Measurements from ENCODE around the gene ANAPC16. TPM values are rescaled to one million over a fixed set of nuclear protein-coding genes. Genes with fewer than 3 reads are reported as not detected.

ANAPC16 gene
- total RNA-seq, 2 experiments from 2014 or later: 72.1 to 75.1 TPM

DNA sequence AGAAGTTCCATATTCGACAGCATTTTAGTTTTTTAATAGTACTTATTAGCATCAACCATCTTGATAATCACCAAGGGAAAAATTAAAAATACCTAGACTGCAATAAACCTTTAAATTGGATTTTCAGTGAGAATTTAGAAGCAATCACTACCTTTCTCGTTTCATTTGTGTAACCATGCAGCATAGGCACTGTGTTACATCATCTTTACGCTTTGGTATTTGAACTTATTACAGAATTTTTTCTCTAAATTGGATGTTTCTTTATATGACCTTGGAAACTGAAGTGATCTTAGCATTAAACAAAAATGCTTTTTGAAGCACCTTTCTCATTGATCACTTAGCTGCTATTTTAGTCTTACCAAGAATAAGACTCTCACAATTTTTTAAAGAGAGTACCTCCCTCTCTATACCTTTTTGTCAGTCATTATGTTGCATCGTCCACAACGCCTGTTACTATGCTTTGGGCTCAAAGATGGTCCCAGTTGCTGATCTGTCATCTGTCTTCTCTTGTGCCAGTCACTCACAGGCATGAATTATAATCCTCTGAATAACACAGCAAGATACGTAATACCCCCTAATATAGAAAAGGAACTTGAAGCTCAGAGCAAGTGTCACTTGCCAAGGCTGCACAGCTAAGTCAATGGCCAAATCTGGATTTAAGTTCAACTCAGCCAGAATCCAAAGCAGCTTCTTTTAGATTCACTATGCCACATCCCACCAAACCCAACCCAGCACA lies 19.9 kb downstream of the ANAPC16 start:
- ChIA-PET CTCF (interaction anchor here (0.5 kb wide), 1 partner anchor 40 kb away, joined by 3 read pairs; no protein-coding TSS in a partner anchor), POLR2A (interaction anchor here (0.6 to 1.6 kb wide), 2 partner anchors 37 to 365 kb away, joined by 3 read pairs; no protein-coding TSS in a partner anchor)

DNA sequence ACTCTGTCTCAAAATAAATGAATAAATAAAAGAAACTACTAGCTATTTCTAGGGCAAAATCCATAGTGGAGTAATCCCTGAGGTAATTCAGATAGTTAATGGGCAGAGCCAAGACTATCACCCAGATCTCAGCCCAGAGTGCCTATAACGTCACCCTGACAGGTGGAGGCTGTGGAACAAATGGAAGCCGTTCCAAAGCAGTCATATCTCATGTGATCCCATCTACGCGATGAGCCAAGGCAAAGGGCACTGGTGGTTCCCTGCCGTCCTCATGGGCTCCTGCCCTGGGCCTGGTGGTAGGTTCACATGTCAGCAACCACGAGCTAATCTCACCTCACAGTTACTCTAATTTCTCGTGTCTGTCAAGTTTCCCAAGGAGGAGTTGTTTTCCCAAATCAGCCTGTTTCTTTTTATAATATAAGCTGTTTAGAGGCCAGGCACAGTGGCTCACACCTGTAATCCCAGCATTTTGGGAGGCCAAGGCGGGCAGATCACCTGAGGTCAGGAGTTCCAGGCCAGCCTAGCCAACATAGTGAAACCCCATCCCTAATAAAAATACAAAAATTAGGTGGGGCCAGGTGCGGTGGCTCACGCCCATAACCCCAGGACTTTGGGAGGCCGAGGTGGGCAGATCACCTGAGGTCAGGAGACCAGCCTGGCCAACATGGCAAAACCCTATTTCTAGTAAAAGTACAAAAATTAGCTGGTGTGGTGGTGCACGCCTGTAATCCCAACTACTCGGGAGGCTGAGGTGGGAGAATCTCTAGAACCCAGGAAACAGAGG lies 22.8 kb downstream of the ANAPC16 start:
- POLR2A ChIA-PET: no interaction called here

DNA sequence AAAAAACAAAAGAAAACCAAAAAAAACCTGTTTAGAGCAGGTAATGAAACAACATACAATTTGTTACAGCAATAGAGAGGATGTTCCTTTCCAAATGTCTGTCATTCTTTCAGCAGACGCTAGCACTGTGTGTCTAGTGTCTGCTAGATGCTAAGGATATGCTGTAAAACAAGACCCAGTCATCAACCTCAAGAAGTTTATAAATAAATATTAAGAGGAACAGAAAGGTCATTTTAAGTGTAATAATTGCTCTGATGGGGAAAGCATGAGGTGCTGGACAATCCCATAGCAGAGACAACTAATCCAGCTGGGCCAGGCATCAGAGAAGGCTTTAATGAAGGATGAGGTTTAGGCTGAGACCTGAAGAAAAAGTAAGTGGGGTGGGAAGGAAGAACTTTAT lies 23.6 kb downstream of the ANAPC16 start:
- POLR2A ChIA-PET: interaction anchor here (0.6 kb wide), 1 partner anchor 9 kb away, joined by 3 read pairs; no protein-coding TSS in a partner anchor

More for the DNA sequence above, 22.8 kb downstream of the ANAPC16 start:
- CTCF ChIA-PET: interaction anchor here (0.7 to 1.8 kb wide), 4 partner anchors 18 to 99 kb away, joined by 3 to 4 read pairs (median 4); partner anchors contain the start of gene DDIT4

DNA sequence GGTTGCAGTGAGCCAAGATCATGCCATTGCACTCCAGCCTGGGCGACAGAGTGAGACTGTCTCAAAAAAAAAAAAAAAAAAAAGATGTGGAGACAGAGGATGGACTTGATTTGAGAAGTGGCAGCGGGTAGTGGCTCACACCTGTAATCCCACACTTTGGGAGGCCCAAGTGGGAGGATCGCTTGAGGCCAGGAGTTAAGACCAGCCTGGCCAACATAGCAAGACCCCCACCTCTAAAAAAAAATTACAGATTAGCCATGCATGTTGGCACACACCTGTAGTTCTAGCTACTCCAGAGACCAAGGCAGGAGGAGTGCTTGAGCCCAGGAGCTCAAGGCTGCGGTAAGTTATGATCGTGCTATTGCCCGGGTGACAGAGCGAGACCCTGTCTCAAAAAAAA lies 24.6 kb downstream of the ANAPC16 start:
- CTCF ChIA-PET: interaction anchor here (0.6 to 1.8 kb wide), 3 partner anchors 38 to 348 kb away, joined by 3 to 4 read pairs (median 4); no protein-coding TSS in a partner anchor
- POLR2A ChIA-PET: no interaction called here

More for the DNA sequence above, 23.6 kb downstream of the ANAPC16 start:
- CTCF ChIA-PET: interaction anchor here (1.1 to 1.8 kb wide), 2 partner anchors 35 to 39 kb away, joined by 3 to 4 read pairs; partner anchors contain the start of gene DDIT4

DNA sequence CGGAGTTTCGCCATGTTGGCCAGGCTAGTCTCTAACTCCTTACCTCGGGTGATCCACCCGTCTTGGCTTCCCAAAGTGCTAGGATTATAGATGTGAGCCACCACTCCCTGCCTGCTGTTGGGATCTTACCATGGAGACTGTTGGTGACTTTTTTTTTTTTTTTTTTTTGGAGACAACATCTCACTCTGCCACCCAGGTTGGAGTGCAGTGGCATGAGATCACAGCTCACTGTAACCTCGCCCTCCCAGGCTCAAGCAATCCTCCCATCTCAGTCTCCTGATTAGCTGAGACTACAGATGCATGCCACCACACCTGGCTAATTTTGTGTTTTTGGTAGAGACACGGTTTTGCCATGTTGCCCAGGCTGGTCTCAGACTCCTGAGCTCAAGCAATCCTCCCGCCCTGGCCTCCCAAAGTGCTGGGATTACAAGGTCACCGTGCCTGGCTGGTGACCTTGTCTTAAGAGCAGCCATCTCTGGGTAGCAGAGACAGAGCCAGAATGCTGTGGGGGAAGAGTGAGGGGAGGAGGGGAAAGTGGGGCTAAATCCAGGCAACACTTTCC lies 26.0 kb downstream of the ANAPC16 start:
- POLR2A ChIA-PET: interaction anchor here (0.6 to 2.0 kb wide), 2 partner anchors 9 to 33 kb away, joined by 4 to 9 read pairs; partner anchors contain the start of gene DDIT4
- CTCF ChIA-PET: interaction anchor here (0.8 kb wide), 1 partner anchor 36 kb away, joined by 3 read pairs; no protein-coding TSS in a partner anchor

DNA sequence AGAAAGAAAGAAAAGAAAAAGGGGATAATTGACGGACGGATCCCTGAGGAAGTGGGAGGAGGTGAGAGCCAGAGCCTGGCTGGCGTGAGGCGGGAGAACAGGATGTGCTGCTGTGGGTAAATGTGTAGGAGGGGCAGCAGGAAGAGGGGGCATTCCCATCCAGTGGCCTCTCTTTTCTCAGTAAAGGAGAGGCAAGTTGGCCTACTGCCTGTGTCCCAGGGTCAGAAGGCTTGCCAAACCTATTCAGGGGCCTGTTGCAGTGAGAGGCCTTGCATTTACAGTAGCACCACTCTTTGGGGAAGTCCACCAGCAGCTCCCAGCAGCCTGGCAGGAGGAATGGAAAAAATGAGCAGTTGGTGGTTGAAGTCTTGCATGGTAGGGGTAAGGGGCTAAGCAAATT lies 26.9 kb downstream of the ANAPC16 start:
- ChIA-PET POLR2A (interaction anchor here (2.0 kb wide), 1 partner anchor 32 kb away, joined by 9 read pairs; the partner anchor contains the start of gene DDIT4), CTCF (interaction anchor here (0.6 kb wide), 1 partner anchor 13 kb away, joined by 3 read pairs; no protein-coding TSS in a partner anchor)

DNA sequence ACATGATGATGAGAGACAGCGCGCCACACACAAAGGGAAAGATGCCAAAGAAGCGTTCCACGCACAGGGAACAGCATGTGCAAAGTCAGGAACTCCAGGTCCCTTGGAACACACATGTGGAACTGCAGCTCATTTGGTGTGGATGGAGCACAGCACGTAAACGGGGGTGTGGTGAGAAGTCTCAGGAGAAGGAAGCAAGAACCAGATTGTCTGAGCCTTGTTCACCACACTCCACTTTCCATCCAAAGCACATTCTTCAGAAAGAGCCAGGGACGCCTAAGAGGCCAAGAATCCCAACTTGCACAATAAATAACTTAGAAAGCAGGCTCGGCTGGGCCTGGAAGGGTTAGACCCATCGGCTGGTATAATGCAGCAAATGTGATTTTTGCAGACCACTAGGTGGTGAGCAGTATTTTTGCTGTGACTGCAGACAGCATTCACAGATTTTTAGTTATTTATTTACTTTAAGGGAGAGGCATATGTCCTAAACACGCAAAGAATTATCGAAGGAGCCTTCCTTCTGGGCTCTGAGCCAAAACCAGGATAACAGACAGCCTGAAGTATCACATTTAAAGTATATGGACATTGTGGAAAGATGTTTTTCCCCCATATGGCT lies 28.1 kb downstream of the ANAPC16 start:
- CTCF ChIA-PET: interaction anchor here (1.0 kb wide), 1 partner anchor 17 kb away, joined by 3 read pairs; no protein-coding TSS in a partner anchor
- POLR2A ChIA-PET: no interaction called here

DNA sequence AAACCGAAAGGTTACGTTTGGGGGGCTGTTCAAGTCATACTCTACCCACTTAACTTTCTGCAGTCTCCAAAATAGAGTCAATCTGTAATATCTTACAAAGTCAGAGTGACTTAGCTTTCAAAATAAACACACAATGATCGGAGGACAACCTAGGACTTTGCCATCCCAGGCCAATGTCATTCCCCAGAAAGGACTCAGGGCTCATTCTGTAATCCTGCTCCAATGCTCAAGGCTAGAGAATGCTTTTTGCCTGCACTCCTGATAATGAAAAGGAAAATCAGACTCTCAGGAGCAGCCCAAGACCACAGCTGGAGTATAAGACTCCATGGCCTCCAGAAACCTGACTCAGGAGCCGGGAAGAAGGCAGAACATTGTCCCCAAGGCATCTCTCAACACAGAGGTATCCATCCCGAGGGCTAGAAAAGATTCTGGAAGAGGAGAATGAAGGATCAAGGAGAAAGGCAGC lies 28.8 kb downstream of the ANAPC16 start:
- POLR2A ChIA-PET: no interaction called here
- CTCF ChIA-PET: interaction anchor here (1.0 kb wide), 1 partner anchor 16 kb away, joined by 3 read pairs; no protein-coding TSS in a partner anchor

DNA sequence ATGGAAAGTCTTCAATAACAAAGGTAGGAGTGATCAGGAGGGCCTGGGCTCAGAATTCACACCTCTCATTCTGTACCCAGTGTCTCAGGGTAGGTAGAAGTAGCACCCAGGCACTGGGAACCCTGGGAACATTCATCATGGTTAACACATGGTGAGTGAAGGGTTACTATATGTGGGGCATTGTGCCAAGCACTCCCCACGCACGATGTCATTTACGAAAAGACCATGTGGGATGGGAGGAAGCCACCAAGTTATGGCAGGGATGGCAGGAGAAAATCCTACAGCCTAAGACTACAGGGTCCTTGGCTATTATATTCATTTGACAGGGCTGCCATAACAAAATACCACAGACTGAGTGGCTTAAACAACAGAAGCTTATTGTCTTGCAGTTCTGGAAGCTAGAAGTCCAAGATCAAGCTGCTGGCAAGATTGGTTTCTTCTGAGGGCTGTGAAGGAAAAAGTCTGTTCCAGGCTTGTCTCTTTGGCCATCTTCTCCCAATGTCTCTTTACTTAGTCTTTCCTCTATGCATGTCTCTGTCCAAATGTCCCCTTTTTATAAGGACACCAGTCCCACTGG lies 30.2 kb downstream of the ANAPC16 start:
- CTCF ChIA-PET: interaction anchor here (1.1 to 3.7 kb wide), 6 partner anchors 15 to 51 kb away, joined by 3 to 19 read pairs (median 3); partner anchors contain the start of gene DDIT4

DNA sequence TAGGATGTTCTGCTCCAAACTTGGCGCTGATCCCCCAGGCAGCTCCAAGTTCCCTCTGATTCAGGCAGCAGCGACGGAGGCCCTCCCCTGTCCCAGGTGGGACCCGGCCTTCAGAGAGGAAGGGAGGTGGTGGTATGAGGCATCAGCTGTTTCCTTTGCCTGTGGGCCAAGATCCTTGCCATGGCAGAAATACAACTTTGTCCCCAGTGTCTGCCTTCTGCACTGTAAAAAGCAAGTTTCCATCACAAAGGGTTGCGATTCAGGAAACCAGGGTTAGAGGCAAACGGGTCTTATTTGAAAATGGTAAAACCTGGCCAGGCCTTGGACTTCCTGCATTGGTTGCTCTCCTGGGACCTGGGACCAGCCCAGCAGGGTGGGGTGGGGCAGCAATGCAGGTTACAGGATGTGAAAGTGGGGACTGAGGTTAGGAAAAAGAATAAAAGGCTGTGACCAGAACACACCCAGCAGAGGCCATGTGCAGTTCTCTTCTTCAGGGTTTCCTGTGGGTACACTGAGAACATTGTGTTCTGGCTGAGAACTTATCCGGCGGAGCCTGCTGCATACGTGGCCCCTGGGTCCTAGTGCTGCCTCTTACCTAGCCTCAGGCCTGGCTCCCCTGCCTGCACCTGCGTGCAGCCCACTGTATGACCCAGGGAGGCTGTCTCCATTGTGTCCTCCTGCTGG lies 32.8 kb downstream of the ANAPC16 start:
- ChIA-PET POLR2A (interaction anchor here (0.6 to 3.0 kb wide), 10 partner anchors 9 to 87 kb away, joined by 3 to 17 read pairs (median 3); partner anchors contain the start of genes ANAPC16, ASCC1 and DDIT4), CTCF (interaction anchor here (0.6 to 3.7 kb wide), 5 partner anchors 10 to 87 kb away, joined by 3 to 19 read pairs (median 4); no protein-coding TSS in a partner anchor)

More for the DNA sequence above, 30.2 kb downstream of the ANAPC16 start:
- POLR2A ChIA-PET: interaction anchor here (1.0 kb wide), 1 partner anchor 30 kb away, joined by 3 read pairs; no protein-coding TSS in a partner anchor

DNA sequence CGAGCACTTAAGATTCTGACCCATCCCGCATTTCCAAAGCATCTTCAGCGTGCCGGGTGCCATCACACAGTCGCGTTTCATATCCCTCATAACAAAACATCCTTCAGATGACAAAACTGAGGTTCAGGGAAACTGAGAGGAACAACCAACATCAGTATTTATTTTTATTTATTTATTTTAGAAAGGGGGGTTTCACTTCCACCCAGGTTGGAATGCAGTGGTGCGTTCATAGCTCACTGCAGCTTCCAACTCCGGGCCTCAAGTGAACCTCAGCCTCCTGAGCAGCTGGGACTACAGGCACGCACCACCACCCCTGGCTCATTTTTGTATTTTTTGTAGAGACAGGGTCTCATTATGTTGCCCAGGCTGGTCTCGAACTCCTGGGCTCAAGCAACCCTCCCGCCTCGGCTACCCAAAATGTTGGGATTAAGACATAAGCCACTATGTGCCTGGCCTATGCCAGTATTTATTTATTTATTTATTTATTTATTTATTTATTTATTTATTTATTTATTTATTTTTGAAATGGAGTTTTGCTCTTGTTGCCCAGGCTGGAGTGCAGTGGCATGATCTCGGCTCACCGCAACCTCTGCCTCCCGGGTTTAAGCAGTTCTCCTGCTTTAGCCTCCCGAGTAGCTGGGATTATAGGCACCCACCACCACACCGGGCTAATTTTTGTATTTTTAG lies 33.5 kb downstream of the ANAPC16 start:
- ChIA-PET POLR2A (interaction anchor here (3.0 kb wide), 1 partner anchor 25 kb away, joined by 16 read pairs; the partner anchor contains the start of gene DDIT4), CTCF (interaction anchor here (3.7 kb wide), 1 partner anchor 12 kb away, joined by 19 read pairs; no protein-coding TSS in a partner anchor)

DNA sequence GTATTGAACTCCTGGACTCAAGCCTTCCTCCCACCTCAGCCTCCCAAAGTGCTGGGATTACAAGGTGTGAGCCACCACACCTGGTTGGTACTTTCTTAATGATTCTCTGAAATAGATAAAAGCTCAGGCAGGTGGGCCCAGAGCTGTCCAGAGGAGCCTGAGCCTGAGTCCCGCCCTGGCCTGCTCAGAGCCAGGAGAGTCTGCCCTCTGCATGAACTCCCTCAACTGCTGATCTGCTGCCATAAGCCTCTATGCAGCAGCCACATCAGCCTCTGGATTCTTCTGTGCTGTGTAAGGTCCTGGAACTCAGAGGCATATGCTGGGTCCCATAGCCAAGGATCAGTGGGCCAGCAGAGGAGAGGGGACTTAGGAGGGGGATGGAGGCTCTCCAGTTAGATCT lies 34.9 kb downstream of the ANAPC16 start:
- ChIA-PET POLR2A (interaction anchor here (0.7 to 0.9 kb wide), 2 partner anchors 23 to 76 kb away, joined by 4 to 5 read pairs; partner anchors contain the start of gene DDIT4), CTCF (interaction anchor here (0.6 kb wide), 1 partner anchor 1236 kb away, joined by 3 read pairs; no protein-coding TSS in a partner anchor)

DNA sequence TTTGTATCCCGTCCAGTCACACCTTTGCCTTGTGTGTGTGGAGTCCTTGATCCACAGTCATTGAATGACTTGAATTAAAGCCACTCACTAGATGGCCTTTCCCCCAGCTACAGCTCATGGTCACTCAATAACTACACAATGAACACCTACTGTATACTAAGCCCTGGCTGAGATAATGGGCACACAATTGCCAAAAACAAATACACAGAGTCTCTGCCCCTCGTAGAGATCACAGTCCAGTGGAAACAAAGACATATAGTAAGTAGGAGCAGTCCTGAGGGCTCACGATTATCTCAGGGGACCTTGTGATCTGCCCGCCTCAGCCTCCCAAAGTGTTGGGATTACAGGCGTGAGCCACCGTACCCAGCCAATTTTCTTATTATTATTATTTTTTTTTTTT lies 35.8 kb downstream of the ANAPC16 start:
- ChIA-PET POLR2A (interaction anchor here (0.9 kb wide), 1 partner anchor 22 kb away, joined by 5 read pairs; the partner anchor contains the start of gene DDIT4), CTCF (no interaction called here)

DNA sequence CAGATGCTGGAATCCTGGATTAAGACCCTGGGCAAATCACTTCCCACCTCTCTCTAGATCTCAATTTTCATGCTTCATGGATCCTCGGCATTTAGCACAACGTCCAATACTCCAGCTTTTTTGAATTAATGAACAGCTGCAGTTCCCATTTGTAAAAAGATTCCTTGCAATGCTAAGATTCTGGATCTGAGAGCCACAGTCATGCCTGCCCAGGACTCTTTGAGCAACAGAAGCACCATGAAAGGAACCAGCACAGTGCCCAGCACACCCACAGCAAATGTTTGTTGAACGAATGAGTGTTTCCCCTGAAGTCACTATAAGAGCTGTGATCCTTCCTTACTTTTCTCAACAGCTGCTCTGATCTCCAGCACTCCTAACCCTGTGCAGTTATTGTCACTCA lies 37.2 kb downstream of the ANAPC16 start:
- ChIA-PET CTCF (interaction anchor here (1.3 kb wide), 1 partner anchor 203 kb away, joined by 3 read pairs; no protein-coding TSS in a partner anchor), POLR2A (interaction anchor here (0.6 kb wide), 1 partner anchor 69 kb away, joined by 3 read pairs; no protein-coding TSS in a partner anchor)

DNA sequence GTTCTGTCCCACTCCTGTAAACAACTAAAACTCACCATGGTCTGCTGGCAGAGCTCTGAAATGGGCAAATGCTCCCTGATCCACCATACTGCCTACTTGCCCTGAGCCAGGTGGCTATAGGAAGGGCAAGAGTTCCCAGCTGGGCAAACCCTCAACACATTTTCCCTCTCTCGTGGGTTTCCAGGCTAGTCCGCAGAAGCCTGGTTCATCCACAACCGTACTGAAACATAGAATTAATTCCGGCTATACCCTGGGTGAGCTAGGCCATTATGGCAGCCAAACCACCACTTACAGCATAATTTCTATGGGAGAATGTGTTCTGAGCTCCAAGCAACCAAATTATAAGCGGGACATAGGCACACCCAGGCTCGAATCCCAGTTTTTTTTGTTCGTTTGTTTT lies 37.8 kb downstream of the ANAPC16 start:
- ChIA-PET CTCF (interaction anchor here (1.3 to 1.5 kb wide), 2 partner anchors 22 to 204 kb away, joined by 3 to 4 read pairs; no protein-coding TSS in a partner anchor), POLR2A (interaction anchor here (0.6 to 2.8 kb wide), 2 partner anchors 20 to 68 kb away, joined by 3 to 8 read pairs; partner anchors contain the start of gene DDIT4)

All from activated CD8-positive, alpha-beta memory T cell treated with anti-CD3 and anti-CD28 coated beads for 36 hours (primary cell).